ENCODE measurements around the gene RASGRF1. TPM values are rescaled to one million over a fixed set of nuclear protein-coding genes. Genes with fewer than 3 reads are reported as not detected.

Gene RASGRF1
- total RNA-seq, 1 experiment from 2014 or later, result not detected

GRCh38 chr15:79053894-79054293, 36.7 kb downstream of the RASGRF1 start:
- H3K9me3 ChIP-seq (ENCODE audit: low read length), result no peaks in the 10 kb centered on the region
- H3K27ac ChIP-seq (ENCODE audit: low read length), result no peak overlapping the region
- H3K4me3 ChIP-seq (ENCODE audit: low read length), result no peak overlapping the region
- H3K4me1 ChIP-seq (ENCODE audit: insufficient read depth, low read length), result no peaks in the 10 kb centered on the region
- intact Hi-C loops (cut with micrococcal nuclease), result no loop called here
- H3K79me2 ChIP-seq (ENCODE audit: low read length), result no peaks in the 10 kb centered on the region
- no peaks in the 10 kb centered on the region for H3F3A ChIP-seq (ENCODE audit: low read length, unreplicated experiment)
- POLR2A ChIA-PET (ENCODE audit: unreplicated experiment), result no interaction called here
- H4K20me1 ChIP-seq (ENCODE audit: low read length), result no peaks in the 10 kb centered on the region
- H3K36me3 ChIP-seq (ENCODE audit: low read depth, low read length), result no peaks in the 10 kb centered on the region
- peaks cover 44% of the 10 kb centered on the region for H3K27me3 ChIP-seq (ENCODE audit: low read length)
- no peaks in the 10 kb centered on the region for H3K9me2 ChIP-seq (replicated peaks; ENCODE audit: low read length)
- H2AFZ ChIP-seq (ENCODE audit: low read length), result no peak overlapping the region
- ATAC-seq (no peak), DNase-seq (no peak)
- no peak overlapping the region for H3K4me2 ChIP-seq (ENCODE audit: low read length)
- CTCF ChIA-PET, result no interaction called here
- no TSS peak for BruUV-seq (replicated peaks)
- TF ChIP-seq EZH2phosphoT487 (IDR thresholded peaks at IDR 0.05; ENCODE audit: borderline replicate concordance, low read length) (no peak), EZH2 (IDR thresholded peaks at IDR 0.05; ENCODE audit: low read length, unreplicated experiment) (no peak), CTCF (conservative IDR thresholded peaks at IDR 0.05; ENCODE audit: low read depth, low read length) (no peak)
- H3K9ac ChIP-seq (ENCODE audit: low read length), result no peak overlapping the region

- BruUV-seq (replicated peaks), result no TSS peak
- no peaks in the 10 kb centered on the region for H3K9me3 ChIP-seq (ENCODE audit: low read length)
- no peak overlapping the region for H3K4me2 ChIP-seq (ENCODE audit: low read length)
- peaks cover 28% of the 10 kb centered on the region for H3K27me3 ChIP-seq (ENCODE audit: low read length)
- H3K36me3 ChIP-seq (ENCODE audit: low read depth, low read length), result no peaks in the 10 kb centered on the region
- no peaks in the 10 kb centered on the region for H3K4me1 ChIP-seq (ENCODE audit: insufficient read depth, low read length)
- no peaks in the 10 kb centered on the region for H3K9me2 ChIP-seq (replicated peaks; ENCODE audit: low read length)
- POLR2A ChIA-PET (ENCODE audit: unreplicated experiment), result no interaction called here
- no peaks in the 10 kb centered on the region for H4K20me1 ChIP-seq (ENCODE audit: low read length)
- no peak overlapping the region for H3K4me3 ChIP-seq (ENCODE audit: low read length)
- H3K27ac ChIP-seq (ENCODE audit: low read length), result no peak overlapping the region
- ATAC-seq (no peak), DNase-seq (no peak)
- CTCF ChIA-PET, result no interaction called here
- no peaks in the 10 kb centered on the region for H3K79me2 ChIP-seq (ENCODE audit: low read length)
- H2AFZ ChIP-seq (ENCODE audit: low read length), result no peak overlapping the region
- intact Hi-C loops (cut with micrococcal nuclease), result no loop called here
- TF ChIP-seq CTCF (conservative IDR thresholded peaks at IDR 0.05; ENCODE audit: low read depth, low read length) (no peak), EZH2phosphoT487 (IDR thresholded peaks at IDR 0.05; ENCODE audit: borderline replicate concordance, low read length) (no peak), EZH2 (IDR thresholded peaks at IDR 0.05; ENCODE audit: low read length, unreplicated experiment) (no peak)
- no peak overlapping the region for H3K9ac ChIP-seq (ENCODE audit: low read length)
- H3F3A ChIP-seq (ENCODE audit: low read length, unreplicated experiment), result no peaks in the 10 kb centered on the region
Observed at GRCh38 chr15:79051941-79052731, 38.4 kb downstream of the RASGRF1 start.

GRCh38 chr15:79051029-79051428, 39.6 kb downstream of the RASGRF1 start:
- Histone ChIP-seq H3K4me2 (ENCODE audit: low read length) (no peak overlapping the region), H3K27me3 (ENCODE audit: low read length) (peaks cover 19% of the 10 kb centered on the region), H3K9ac (ENCODE audit: low read length) (no peak overlapping the region), H3F3A (ENCODE audit: low read length, unreplicated experiment) (no peaks in the 10 kb centered on the region), H3K36me3 (ENCODE audit: low read depth, low read length) (no peaks in the 10 kb centered on the region), H3K79me2 (ENCODE audit: low read length) (no peaks in the 10 kb centered on the region), H3K4me3 (ENCODE audit: low read length) (no peak overlapping the region), H3K9me3 (ENCODE audit: low read length) (no peaks in the 10 kb centered on the region), H3K9me2 (replicated peaks; ENCODE audit: low read length) (no peaks in the 10 kb centered on the region), H4K20me1 (ENCODE audit: low read length) (no peaks in the 10 kb centered on the region), H3K27ac (ENCODE audit: low read length) (no peak overlapping the region), H2AFZ (ENCODE audit: low read length) (no peak overlapping the region), H3K4me1 (ENCODE audit: insufficient read depth, low read length) (no peaks in the 10 kb centered on the region)
- DNase-seq (no peak), ATAC-seq (no peak)
- TF ChIP-seq CTCF (conservative IDR thresholded peaks at IDR 0.05; ENCODE audit: low read depth, low read length), result no peak
- no peak for TF ChIP-seq EZH2phosphoT487 (IDR thresholded peaks at IDR 0.05; ENCODE audit: borderline replicate concordance, low read length)
- TF ChIP-seq EZH2 (IDR thresholded peaks at IDR 0.05; ENCODE audit: low read length, unreplicated experiment), result no peak
- ChIA-PET POLR2A (ENCODE audit: unreplicated experiment) (no interaction called here), CTCF (no interaction called here)
- BruUV-seq (replicated peaks), result no TSS peak
- intact Hi-C loops (cut with micrococcal nuclease), result no loop called here
